Measurements from ENCODE around the gene TNFRSF25. TPM values are rescaled to one million over a fixed set of nuclear protein-coding genes. Genes with fewer than 3 reads are reported as not detected.
A peak's percentile ranks its signal among the peaks of the same experiment; 100 is the strongest.

The TNFRSF25 gene
- total RNA-seq, 4 donors from 2014 or later, result 1.0 to 4.2 (median 2.7) TPM

GRCh38 chr1:6500544-6501278 lies 34.7 kb upstream of the TNFRSF25 start:
- ATAC-seq (no peak), DNase-seq (no peak)
- H3K4me1 ChIP-seq, result peaks cover 16 to 28% of the 10 kb centered on the region in 2 donors
- in situ Hi-C loops (cut with MboI; ENCODE audit: low sequenced_read_pairs in 4 of 4) (no loop called here), intact Hi-C loops (cut with DNase I; ENCODE audit: low total_unique reads) (no loop called here)
- H3K4me3 ChIP-seq, result no peak overlapping the region
- no peaks in the 10 kb centered on the region for H3K36me3 ChIP-seq
- peak overlapping the region in 1 of 4 donors; percentile 34 for H3K27ac ChIP-seq
- H3K9me3 ChIP-seq, result no peaks in the 10 kb centered on the region
- TF ChIP-seq POLR2A (IDR thresholded peaks at IDR 0.05) (no peak), CTCF (IDR thresholded peaks at IDR 0.05 in 4 of 5, conservative IDR thresholded peaks at IDR 0.05 in 1 of 5) (no peak)
- H3K27me3 ChIP-seq, result peaks cover 0 to 11% (median 9%) of the 10 kb centered on the region in 3 donors

GRCh38 chr1:6499296-6499695 lies 33.3 kb upstream of the TNFRSF25 start:
- Histone ChIP-seq H3K4me1 (peaks cover 16 to 28% of the 10 kb centered on the region in 2 donors), H3K9me3 (no peaks in the 10 kb centered on the region), H3K27ac (no peak overlapping the region)

GRCh38 chr1:6498576-6499111 lies 32.7 kb upstream of the TNFRSF25 start:
- DNase-seq (no peak), ATAC-seq (no peak)
- H3K4me1 ChIP-seq, result peaks cover 16 to 28% of the 10 kb centered on the region in 2 donors
- no peak overlapping the region for H3K27ac ChIP-seq
- no peaks in the 10 kb centered on the region for H3K36me3 ChIP-seq
- TF ChIP-seq CTCF (IDR thresholded peaks at IDR 0.05 in 4 of 5, conservative IDR thresholded peaks at IDR 0.05 in 1 of 5), result no peak
- no peak for TF ChIP-seq POLR2A (IDR thresholded peaks at IDR 0.05)
- peaks cover 0 to 11% (median 9%) of the 10 kb centered on the region in 3 donors for H3K27me3 ChIP-seq
- no peaks in the 10 kb centered on the region for H3K9me3 ChIP-seq
- H3K4me3 ChIP-seq, result no peak overlapping the region
- intact Hi-C loops (cut with DNase I; ENCODE audit: low total_unique reads), result no loop called here
- in situ Hi-C loops (cut with MboI; ENCODE audit: low sequenced_read_pairs in 4 of 4), result loop anchor here in 1 of 4 donors (25.0 kb wide), 1 partner anchor 139 kb away; no protein-coding TSS in a partner anchor

More at GRCh38 chr1:6499296-6499695, 33.3 kb upstream of the TNFRSF25 start:
- intact Hi-C loops (cut with DNase I; ENCODE audit: low total_unique reads), result no loop called here
- no peak for DNase-seq
- ATAC-seq, result no peak
- Histone ChIP-seq H3K36me3 (no peaks in the 10 kb centered on the region), H3K27me3 (peaks cover 0 to 11% (median 9%) of the 10 kb centered on the region in 3 donors), H3K4me3 (no peak overlapping the region)
- TF ChIP-seq POLR2A (IDR thresholded peaks at IDR 0.05) (no peak), CTCF (IDR thresholded peaks at IDR 0.05 in 4 of 5, conservative IDR thresholded peaks at IDR 0.05 in 1 of 5) (no peak)
- in situ Hi-C loops (cut with MboI; ENCODE audit: low sequenced_read_pairs in 4 of 4), result loop anchor here in 1 of 4 donors (25.0 kb wide), 1 partner anchor 138 kb away; no protein-coding TSS in a partner anchor

- no peak for ATAC-seq
- Histone ChIP-seq H3K4me1 (peaks cover 16 to 28% of the 10 kb centered on the region in 2 donors), H3K9me3 (no peaks in the 10 kb centered on the region), H3K27me3 (peaks cover 0 to 11% (median 9%) of the 10 kb centered on the region in 3 donors), H3K4me3 (peak overlapping the region; percentile 50 to 61 (median 56)), H3K36me3 (no peaks in the 10 kb centered on the region), H3K27ac (no peak overlapping the region)
- in situ Hi-C loops (cut with MboI; ENCODE audit: low sequenced_read_pairs in 4 of 4) (loop anchor here in 1 of 4 donors (25.0 kb wide), 1 partner anchor 139 kb away; no protein-coding TSS in a partner anchor), intact Hi-C loops (cut with DNase I; ENCODE audit: low total_unique reads) (no loop called here)
- DNase-seq, result no peak
- TF ChIP-seq CTCF (IDR thresholded peaks at IDR 0.05 in 4 of 5, conservative IDR thresholded peaks at IDR 0.05 in 1 of 5), result no peak
- TF ChIP-seq POLR2A (IDR thresholded peaks at IDR 0.05), result no peak
Measured at GRCh38 chr1:6497867-6498575, 32.0 kb upstream of the TNFRSF25 start.

Data from gastrocnemius medialis (tissue), 4 donors.